ENCODE measurements around the gene ZNF417.
"Not testable (repeated sequence)": the region's sequence is repeated elsewhere in the genome, so short reads cannot be mapped to it uniquely, and the experiment has no call there.

Gene ZNF417

DNA sequence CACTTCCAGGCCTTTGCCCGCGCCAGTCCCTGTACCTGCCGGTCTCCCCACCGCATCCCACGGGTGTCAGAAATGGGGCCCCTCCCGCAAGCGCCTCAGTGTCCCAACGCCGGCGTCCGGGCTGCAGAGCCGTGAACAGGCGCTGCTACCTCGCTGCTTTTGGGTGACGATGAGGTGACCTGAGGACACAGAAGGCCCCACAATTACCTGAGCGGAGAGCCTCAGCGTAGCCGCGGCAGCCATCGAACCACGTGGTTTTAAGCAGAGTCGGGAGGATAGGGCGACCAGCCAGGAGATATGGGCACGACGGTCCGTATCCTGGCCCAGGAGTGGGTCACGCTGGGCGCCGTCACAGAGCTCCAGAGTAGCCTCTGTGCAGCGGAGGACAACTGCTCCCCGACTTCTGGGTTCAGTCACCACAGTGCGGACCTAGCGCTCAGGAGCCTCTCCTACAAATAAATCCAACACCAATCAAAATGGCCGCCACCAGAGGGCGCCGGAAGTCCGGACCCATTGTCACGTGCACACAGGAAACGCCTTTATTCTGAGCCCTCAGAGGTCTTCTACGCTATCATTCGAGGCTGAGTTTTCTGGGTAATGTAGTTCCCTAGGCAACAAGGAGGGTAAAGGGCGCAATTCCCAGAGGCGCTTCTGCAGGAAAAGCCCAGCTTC, 27.7 kb downstream of the ZNF417 start, which contains the start of gene ZNF814:
Gene ZNF814 (minus strand): TSS at position 478 of the 672 bp plus-strand sequence. CDS start 235 bp downstream, at position 243.
- TF ChIP-seq ARNT (IDR thresholded peaks at IDR 0.05) (no peak), CTBP1 (IDR thresholded peaks at IDR 0.05; ENCODE audit: borderline replicate concordance) (no peak), FOXK2 (IDR thresholded peaks at IDR 0.05) (no peak), L3MBTL2 (conservative IDR thresholded peaks at IDR 0.05) (no peak), TARDBP (IDR thresholded peaks at IDR 0.05) (no peak), HDGF (IDR thresholded peaks at IDR 0.05; ENCODE audit: borderline replicate concordance) (no peak), SP1 (IDR thresholded peaks at IDR 0.05) (no peak), LEF1 (IDR thresholded peaks at IDR 0.05; ENCODE audit: borderline replicate concordance) (no peak)
- TF ChIP-seq, protein P1, sequence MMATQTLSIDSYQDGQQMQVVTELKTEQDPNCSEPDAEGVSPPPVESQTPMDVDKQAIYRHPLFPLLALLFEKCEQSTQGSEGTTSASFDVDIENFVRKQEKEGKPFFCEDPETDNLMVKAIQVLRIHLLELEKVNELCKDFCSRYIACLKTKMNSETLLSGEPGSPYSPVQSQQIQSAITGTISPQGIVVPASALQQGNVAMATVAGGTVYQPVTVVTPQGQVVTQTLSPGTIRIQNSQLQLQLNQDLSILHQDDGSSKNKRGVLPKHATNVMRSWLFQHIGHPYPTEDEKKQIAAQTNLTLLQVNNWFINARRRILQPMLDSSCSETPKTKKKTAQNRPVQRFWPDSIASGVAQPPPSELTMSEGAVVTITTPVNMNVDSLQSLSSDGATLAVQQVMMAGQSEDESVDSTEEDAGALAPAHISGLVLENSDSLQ (IDR thresholded peaks at IDR 0.05) = no peak
- no peak for DNase-seq (ENCODE audit: extremely low spot score)
- POLR2A ChIA-PET = no interaction called here
- CTCF ChIA-PET = no interaction called here

DNA sequence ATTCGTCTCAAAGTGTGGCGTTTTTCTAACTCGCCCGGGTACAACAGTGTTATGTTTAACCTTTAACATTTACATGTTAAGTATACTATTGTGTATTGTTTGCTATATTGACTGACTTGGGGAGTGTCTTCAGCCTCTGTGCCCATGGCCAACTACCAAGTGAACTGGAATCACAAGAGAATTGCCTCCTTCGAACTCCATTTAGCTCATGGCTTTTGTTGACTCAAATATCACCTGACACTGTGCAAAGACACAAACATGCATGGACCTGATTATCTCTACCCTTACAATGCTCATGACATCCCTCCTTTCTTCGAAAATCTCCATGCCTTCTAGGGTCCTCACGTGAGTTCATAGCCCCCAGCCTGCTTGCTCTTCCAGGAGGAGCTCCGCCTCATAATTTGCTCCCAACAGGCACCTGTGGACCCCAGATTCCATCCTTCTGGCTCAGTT, 28.3 kb downstream of the ZNF417 start:
- ChIA-PET CTCF (no interaction called here), POLR2A (no interaction called here)
- TF ChIP-seq FOXA1 (IDR thresholded peaks at IDR 0.05) (no peak), SP1 (IDR thresholded peaks at IDR 0.05) (no peak), ELF4 (IDR thresholded peaks at IDR 0.05) (no peak), LEF1 (IDR thresholded peaks at IDR 0.05; ENCODE audit: borderline replicate concordance) (no peak), FOXM1 (IDR thresholded peaks at IDR 0.05; ENCODE audit: borderline replicate concordance) (no peak), BHLHE40 (IDR thresholded peaks at IDR 0.05; ENCODE audit: borderline replicate concordance) (no peak), ARNT (IDR thresholded peaks at IDR 0.05) (no peak)
- no peak for DNase-seq (ENCODE audit: extremely low spot score)

DNA sequence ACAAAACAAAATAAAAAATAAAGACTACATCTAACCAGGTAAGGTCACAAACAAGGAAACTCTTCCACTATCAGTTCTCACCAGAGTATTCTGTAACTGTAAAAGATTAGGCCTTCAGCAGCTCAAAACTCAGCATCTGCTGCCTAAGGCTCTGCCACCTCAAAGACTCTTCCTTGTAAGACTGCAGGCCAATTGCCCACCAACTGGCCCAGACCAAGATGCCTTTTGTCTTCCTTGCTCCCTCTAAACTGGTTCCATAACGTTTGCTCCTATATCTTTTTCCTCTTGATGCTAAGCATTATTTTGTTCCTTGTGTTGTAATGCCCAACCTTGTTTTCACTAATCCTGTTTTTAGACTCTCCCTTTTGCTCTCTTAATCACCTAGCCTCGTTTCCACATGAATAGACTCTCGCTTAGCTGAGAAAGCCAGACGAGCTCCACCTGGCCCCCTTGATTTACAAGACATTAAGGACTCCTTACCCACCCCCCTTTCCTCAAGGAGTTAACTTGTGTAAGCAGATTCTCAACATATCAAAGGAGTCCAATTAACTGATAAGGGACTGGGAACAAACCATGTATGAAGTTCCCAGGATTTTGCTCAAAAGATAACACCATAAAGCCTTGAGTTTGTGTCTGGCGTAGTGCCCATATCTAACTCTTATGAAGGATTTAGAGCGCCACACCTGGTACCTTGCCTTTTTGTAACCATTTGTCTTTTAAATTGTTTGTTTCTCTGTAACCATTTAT, 29.0 kb downstream of the ZNF417 start:
- no peak for TF ChIP-seq ZNF384 (IDR thresholded peaks at IDR 0.05)
- TF ChIP-seq FOXA1 (IDR thresholded peaks at IDR 0.05) = no peak
- no peak for TF ChIP-seq TARDBP (IDR thresholded peaks at IDR 0.05)
- TF ChIP-seq FOXM1 (IDR thresholded peaks at IDR 0.05; ENCODE audit: borderline replicate concordance) = no peak
- TF ChIP-seq L3MBTL2 (conservative IDR thresholded peaks at IDR 0.05) = no peak
- no peak for TF ChIP-seq CTBP1 (IDR thresholded peaks at IDR 0.05; ENCODE audit: borderline replicate concordance)
- TF ChIP-seq SP1 (IDR thresholded peaks at IDR 0.05) = no peak
- no peak for TF ChIP-seq LEF1 (IDR thresholded peaks at IDR 0.05; ENCODE audit: borderline replicate concordance)
- TF ChIP-seq HDGF (IDR thresholded peaks at IDR 0.05; ENCODE audit: borderline replicate concordance) = no peak
- TF ChIP-seq ARNT (IDR thresholded peaks at IDR 0.05) = no peak
- no peak for TF ChIP-seq BHLHE40 (IDR thresholded peaks at IDR 0.05; ENCODE audit: borderline replicate concordance)
- no peak for TF ChIP-seq FOXK2 (IDR thresholded peaks at IDR 0.05)
- TF ChIP-seq ELF4 (IDR thresholded peaks at IDR 0.05) = no peak
- TF ChIP-seq SUZ12 (IDR thresholded peaks at IDR 0.05) = no peak
- TF ChIP-seq, protein P1 (IDR thresholded peaks at IDR 0.05) = no peak
- POLR2A ChIA-PET = no interaction called here
- no peak for DNase-seq (ENCODE audit: extremely low spot score)
- CTCF ChIA-PET = no interaction called here

DNA sequence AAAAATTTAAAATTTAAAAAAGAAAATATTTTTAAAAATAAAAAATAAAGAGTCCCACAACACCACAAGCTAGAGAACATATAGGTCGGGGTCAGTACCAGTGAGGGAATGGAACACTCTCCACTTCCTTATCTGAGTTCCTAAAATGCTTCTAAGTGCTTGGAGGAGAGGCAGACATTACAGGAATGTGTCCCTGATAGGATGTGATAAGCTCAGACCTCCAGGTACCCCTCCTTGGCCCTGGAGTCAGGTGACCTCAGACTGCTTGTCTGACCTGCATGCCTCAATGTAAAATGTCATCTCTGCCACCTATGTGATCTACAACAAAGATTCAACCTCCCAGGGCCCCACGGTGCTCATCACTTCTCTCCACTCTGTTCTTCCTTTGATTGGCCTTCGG, 30.3 kb downstream of the ZNF417 start:
- TF ChIP-seq BHLHE40 (IDR thresholded peaks at IDR 0.05; ENCODE audit: borderline replicate concordance) = no peak
- no peak for TF ChIP-seq L3MBTL2 (conservative IDR thresholded peaks at IDR 0.05)
- no peak for TF ChIP-seq ELF4 (IDR thresholded peaks at IDR 0.05)
- TF ChIP-seq FOXK2 (IDR thresholded peaks at IDR 0.05) = no peak
- no peak for TF ChIP-seq FOXA1 (IDR thresholded peaks at IDR 0.05)
- TF ChIP-seq NFRKB (IDR thresholded peaks at IDR 0.05) = no peak
- no peak for TF ChIP-seq HDGF (IDR thresholded peaks at IDR 0.05; ENCODE audit: borderline replicate concordance)
- no peak for TF ChIP-seq ARNT (IDR thresholded peaks at IDR 0.05)
- no peak for TF ChIP-seq SUZ12 (IDR thresholded peaks at IDR 0.05)
- no peak for TF ChIP-seq LEF1 (IDR thresholded peaks at IDR 0.05; ENCODE audit: borderline replicate concordance)
- no peak for TF ChIP-seq SP1 (IDR thresholded peaks at IDR 0.05)
- TF ChIP-seq CTBP1 (IDR thresholded peaks at IDR 0.05; ENCODE audit: borderline replicate concordance) = no peak
- no peak for TF ChIP-seq ZNF384 (IDR thresholded peaks at IDR 0.05)
- TF ChIP-seq, protein P1 (IDR thresholded peaks at IDR 0.05) = no peak
- TF ChIP-seq FOXM1 (IDR thresholded peaks at IDR 0.05; ENCODE audit: borderline replicate concordance) = no peak
- TF ChIP-seq TARDBP (IDR thresholded peaks at IDR 0.05) = no peak
- ChIA-PET CTCF (interaction anchor here (0.5 kb wide), 1 partner anchor 776 kb away, joined by 6 read pairs; no protein-coding TSS in a partner anchor), POLR2A (no interaction called here)
- no peak for DNase-seq (ENCODE audit: extremely low spot score)

DNA sequence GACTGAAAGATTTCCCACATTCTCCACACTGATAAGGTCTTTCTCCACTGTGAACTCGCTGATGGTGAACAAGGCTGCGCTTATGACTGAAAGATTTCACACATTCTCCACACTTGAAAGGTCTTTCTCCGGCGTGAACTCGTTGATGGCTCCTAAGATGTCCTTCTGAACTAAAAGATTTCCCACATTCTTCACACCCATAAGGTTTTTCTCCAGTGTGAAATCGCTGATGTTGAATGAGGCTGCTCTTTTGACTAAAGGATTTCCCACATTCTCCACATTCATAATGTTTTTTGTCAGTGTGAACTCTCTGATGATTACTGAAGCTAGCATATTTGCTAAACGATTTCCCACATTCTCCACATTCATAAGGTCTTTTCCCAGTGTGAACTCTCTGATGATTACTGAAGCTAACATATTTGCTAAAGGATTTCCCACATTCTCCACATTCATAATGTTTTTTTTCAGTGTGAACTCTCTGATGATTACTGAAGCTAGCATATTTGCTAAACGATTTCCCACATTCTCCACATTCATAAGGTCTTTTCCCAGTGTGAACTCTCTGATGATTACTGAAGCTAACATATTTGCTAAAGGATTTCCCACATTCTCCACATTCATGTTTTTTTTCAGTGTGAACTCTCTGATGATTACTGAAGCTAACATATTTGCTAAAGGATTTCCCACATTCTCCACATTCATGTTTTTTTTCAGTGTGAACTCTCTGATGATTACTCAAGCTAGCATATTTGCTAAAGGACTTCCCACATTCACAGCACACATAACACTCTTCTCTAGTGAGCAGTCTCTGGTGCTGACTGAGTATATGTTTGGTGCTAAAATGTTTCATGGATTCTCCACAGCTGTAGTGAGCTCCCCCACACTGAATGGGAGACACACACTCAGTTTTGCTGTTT, 42.3 kb downstream of the ZNF417 start:
- DNase-seq (ENCODE audit: extremely low spot score); CTCF ChIA-PET; POLR2A ChIA-PET: not testable (repeated sequence)

Measured in HEK293T (cell line).